Suprapubic skin (tissue), 4 donors: ENCODE results near the gene NABP2. TPM values are rescaled to one million over a fixed set of nuclear protein-coding genes. Genes with fewer than 3 reads are reported as not detected.

Experiments
- DNase-seq, 2 donors: peaks; one replicate each; pipeline ENCODE4 v3.0.0-alpha.2; 2019; ENCODE audit warnings: low spot score in 2 of 2
- H3K27ac ChIP-seq: fragments of 200-600 bp; sonication (generic); one replicate; pipeline ENCODE4 v1.5.1; 2019
- H3K27me3 ChIP-seq: fragments of 200-600 bp; sonication (generic); one replicate; pipeline ENCODE4 v1.5.1; 2019
- H3K36me3 ChIP-seq: fragments of 200-600 bp; sonication (generic); one replicate; pipeline ENCODE4 v1.5.1; 2019
- H3K4me1 ChIP-seq: fragments of 200-600 bp; sonication (generic); one replicate; pipeline ENCODE4 v1.5.1; 2019
- H3K4me3 ChIP-seq: fragments of 200-600 bp; sonication (generic); one replicate; pipeline ENCODE4 v1.5.1; 2019; ENCODE audit warnings: mild to moderate bottlenecking
- H3K9me3 ChIP-seq: fragments of 200-600 bp; sonication (generic); one replicate; pipeline ENCODE4 v1.5.1; 2019
- CTCF ChIP-seq, 2 donors: fragments of 200-600 bp in 1 of 2; fragments of 450-650 bp in 1 of 2; sonication (generic) in 1 of 2; IDR thresholded peaks; one replicate each; pipeline ENCODE4 v1.5.1; 2016 to 2019; ENCODE audit warnings: antibody characterized with exemption in 2 of 2, mild to moderate bottlenecking in 1 of 2, moderate library complexity in 1 of 2
- EP300 ChIP-seq: sonication (generic); formaldehyde crosslinking; IDR thresholded peaks from one replicate; pipeline ENCODE4 v1.6.1; 2017; ENCODE audit warnings: antibody characterized with exemption
- POLR2A ChIP-seq, 2 donors: fragments of 450-650 bp; IDR thresholded peaks; one replicate each; pipeline ENCODE4 v1.6.1; 2017; ENCODE audit warnings: antibody characterized with exemption in 2 of 2, mild to moderate bottlenecking in 2 of 2, moderate library complexity in 2 of 2
- POLR2AphosphoS5 ChIP-seq, 3 donors: sonication (generic); formaldehyde crosslinking; IDR thresholded peaks; one replicate each; pipeline ENCODE4 v1.6.1; 2017; ENCODE audit warnings: antibody characterized with exemption in 3 of 3
- WGBS: methylation state at CpG from one replicate; pipeline ENCODE4 v1.1.5; 2018; 5-methylcytosine and 5-hydroxymethylcytosine counted together
- total RNA-seq, 4 donors: library from RNA; depleted of rRNA; stranded (reverse); fragments of >200 nt; gene quantifications; one replicate each; pipeline ENCODE4 v1.1.0, GENCODE V29; 2016

Gene NABP2
- total RNA-seq, 4 donors from 2014 or later = 13.3 to 23.7 (median 20.1) TPM

- no peak overlapping the region for H3K27ac ChIP-seq
- no peaks in the 10 kb centered on the region for H3K27me3 ChIP-seq
- DNase-seq = no peak
- no peak overlapping the region for H3K4me3 ChIP-seq
- 96% methylated on average over 3 of the region's 3 CpGs for WGBS
- peaks cover 96% of the 10 kb centered on the region for H3K36me3 ChIP-seq
- TF ChIP-seq POLR2A (IDR thresholded peaks at IDR 0.05) (no peak), POLR2AphosphoS5 (IDR thresholded peaks at IDR 0.05) (no peak), CTCF (IDR thresholded peaks at IDR 0.05) (no peak), EP300 (no peak)
- no peaks in the 10 kb centered on the region for H3K9me3 ChIP-seq
- no peaks in the 10 kb centered on the region for H3K4me1 ChIP-seq
Observed at GRCh38 chr12:56278905-56279304, 54.8 kb downstream of the NABP2 start.

Other genes starting within 250 kb of the NABP2 start
- 10 to 100 TPM; 18.7 to 25.6 (median 22.9) TPM for gene SUOX, start 227.1 kb upstream of the NABP2 start, total RNA-seq
- 10 to 100 TPM in 1 of 4 donors, 1 to 10 TPM in 3; 3.2 to 10.5 (median 3.8) TPM for gene IKZF4, start 203.3 kb upstream of the NABP2 start, total RNA-seq
- gene RPS26, start 182.4 kb upstream of the NABP2 start, total RNA-seq = 1,000 to 10,000 TPM in 2 of 4 donors, 100 to 1,000 TPM in 2; 600 to 3,046 (median 910) TPM
- gene ERBB3, start 144.2 kb upstream of the NABP2 start, total RNA-seq = 100 to 1,000 TPM; 147 to 226 (median 181) TPM
- gene PA2G4, start 119.8 kb upstream of the NABP2 start, total RNA-seq = 100 to 1,000 TPM; 103 to 153 (median 117) TPM
- gene RPL41, start 107.7 kb upstream of the NABP2 start, total RNA-seq = 1,000 to 10,000 TPM; 2,523 to 6,346 (median 5,689) TPM
- gene ZC3H10, start 106.1 kb upstream of the NABP2 start, total RNA-seq = 1 to 10 TPM; 2.1 to 5.6 (median 3.4) TPM
- gene ESYT1, start 96.1 kb upstream of the NABP2 start, total RNA-seq = 100 to 1,000 TPM in 2 of 4 donors, 10 to 100 TPM in 2; 73.1 to 128 (median 103) TPM
- gene MYL6B, start 71.8 kb upstream of the NABP2 start, total RNA-seq = 10 to 100 TPM; 28.3 to 37.4 (median 28.5) TPM
- gene MYL6, start 66.0 kb upstream of the NABP2 start, total RNA-seq = 1,000 to 10,000 TPM in 1 of 4 donors, 100 to 1,000 TPM in 3; 773 to 1,142 (median 915) TPM
- 100 to 1,000 TPM in 2 of 4 donors, 10 to 100 TPM in 2; 53.6 to 137 (median 85.9) TPM for gene SMARCC2, start 34.9 kb upstream of the NABP2 start, total RNA-seq
- 10 to 100 TPM; 28.4 to 60.6 (median 35.8) TPM for gene RNF41, start 2.4 kb upstream of the NABP2 start, total RNA-seq
- 1 to 10 TPM in 2 of 4 donors, not detected in 2; 1.3 to 2.4 TPM for gene SLC39A5, start 5.7 kb downstream of the NABP2 start, total RNA-seq
- gene ANKRD52, start 34.0 kb downstream of the NABP2 start, total RNA-seq = 10 to 100 TPM; 20.3 to 33.6 (median 24.6) TPM
- 10 to 100 TPM in 1 of 4 donors, 1 to 10 TPM in 3; 3.4 to 17.0 (median 7.6) TPM for gene COQ10A, start 42.6 kb downstream of the NABP2 start, total RNA-seq
- 100 to 1,000 TPM; 176 to 218 (median 179) TPM for gene CS, start 76.0 kb downstream of the NABP2 start, total RNA-seq
- 10 to 100 TPM; 36.4 to 51.4 (median 42.4) TPM for gene CNPY2, start 91.6 kb downstream of the NABP2 start, total RNA-seq
- gene PAN2, start 109.7 kb downstream of the NABP2 start, total RNA-seq = 100 to 1,000 TPM in 1 of 4 donors, 10 to 100 TPM in 3; 27.2 to 141 (median 39.7) TPM
- gene IL23A, start 114.5 kb downstream of the NABP2 start, total RNA-seq = not detected
- 100 to 1,000 TPM in 3 of 4 donors, 10 to 100 TPM in 1; 93.8 to 182 (median 111) TPM for gene STAT2, start 135.8 kb downstream of the NABP2 start, total RNA-seq
- gene APOF, start 138.5 kb downstream of the NABP2 start, total RNA-seq = not detected
- 1 to 10 TPM; 5.4 to 7.1 (median 6.2) TPM for gene TIMELESS, start 225.1 kb downstream of the NABP2 start, total RNA-seq
- not detected for gene MIP, start 230.3 kb downstream of the NABP2 start, total RNA-seq
- gene SPRYD4, start 244.2 kb downstream of the NABP2 start, total RNA-seq = 1 to 10 TPM; 2.8 to 4.8 (median 2.9) TPM